HG03575 (cell line): ENCODE measurements around the gene SRRM5.

Experiments
- ATAC-seq: cut with Tn5 transposase; IDR thresholded peaks from one replicate; pipeline ENCODE4 v1.9.1; 2021; ENCODE audit not compliant: unreplicated experiment, insufficient number of reproducible peaks, low FRiP score; ENCODE audit errors: extremely low read depth

SRRM5 gene

GRCh38 chr19:43656436-43656835, 44.5 kb downstream of the SRRM5 start:
- no peak for ATAC-seq

- ATAC-seq: no peak
Observed at GRCh38 chr19:43658001-43658400, 46.1 kb downstream of the SRRM5 start.

- ATAC-seq: no peak
Observed at GRCh38 chr19:43658494-43658893, 46.6 kb downstream of the SRRM5 start.

- ATAC-seq: no peak
Observed at GRCh38 chr19:43660301-43660970, 48.5 kb downstream of the SRRM5 start.

GRCh38 chr19:43660971-43661360, 49.1 kb downstream of the SRRM5 start:
- ATAC-seq: no peak

GRCh38 chr19:43662487-43662886, 50.6 kb downstream of the SRRM5 start:
- ATAC-seq: no peak

GRCh38 chr19:43664018-43664417, 52.1 kb downstream of the SRRM5 start:
- no peak for ATAC-seq
